Testis (tissue), 3 donors: Measurements from ENCODE around the gene SDCCAG8. TPM values are rescaled to one million over a fixed set of nuclear protein-coding genes. Genes with fewer than 3 reads are reported as not detected.

ENCODE experiments used
- DNase-seq: peaks from one replicate; pipeline ENCODE4 v3.0.0-alpha.2; 2019
- H3K27ac ChIP-seq, 2 donors: fragments of 200-600 bp; sonication (generic); one replicate each; pipeline ENCODE4 v1.5.1; 2019
- H3K27me3 ChIP-seq: fragments of 200-600 bp; sonication (generic); one replicate; pipeline ENCODE4 v1.5.1; 2019
- H3K36me3 ChIP-seq: fragments of 200-600 bp; sonication (generic); one replicate; pipeline ENCODE4 v1.5.1; 2017; ENCODE audit warnings: low read depth; ENCODE audit errors: missing control alignments
- H3K4me1 ChIP-seq: fragments of 200-600 bp; sonication (generic); one replicate; pipeline ENCODE4 v1.5.1; 2019
- H3K4me3 ChIP-seq, 2 donors: fragments of 200-600 bp; sonication (generic); one replicate each; pipeline ENCODE4 v1.5.1; 2017 to 2019
- H3K9me3 ChIP-seq: fragments of 200-600 bp; sonication (generic); one replicate; pipeline ENCODE4 v1.5.1; 2017
- POLR2A ChIP-seq: fragments of 450-650 bp; IDR thresholded peaks from one replicate; pipeline ENCODE4 v1.6.1; 2017; ENCODE audit warnings: antibody characterized with exemption, mild to moderate bottlenecking, moderate library complexity
- WGBS, 2 donors: methylation state at CpG; one replicate each; pipeline ENCODE4 v1.1.5; 2018; 5-methylcytosine and 5-hydroxymethylcytosine counted together
- intact Hi-C: fragments of 100-400 bp; cut with DNase I; formaldehyde crosslinking; loops from one replicate; pipeline ENCODE4 v1.15.1; 2023; ENCODE audit warnings: low total_unique reads
- polyA plus RNA-seq: library from polyadenylated mRNA; stranded (reverse); fragments of 350-450 nt; fragmentation: Illumina TruSeq; extraction: RNeasy Lipid Tissue Mini Kit (QIAGEN cat#74804); gene quantifications from one replicate; pipeline ENCODE4 v1.2.3, GENCODE V29; 2014; ENCODE audit warnings: low read depth, low replicate concordance; ENCODE audit not compliant: insufficient read depth
- total RNA-seq, 2 donors: library from RNA; depleted of rRNA; stranded (reverse); fragments of >200 nt; gene quantifications; one replicate each; pipeline ENCODE4 v1.2.3, GENCODE V29; 2016
- TF ChIP-seq, protein P1 (sequence below), 3 experiments: fragments of 450-650 bp in 2 of 3; fragments of 200-600 bp in 1 of 3; sonication (generic) in 1 of 3; IDR thresholded peaks; one replicate each; pipeline ENCODE4 v1.5.1; 2016 to 2019; ENCODE audit warnings: antibody characterized with exemption in 3 of 3, mild to moderate bottlenecking in 2 of 3, moderate library complexity in 1 of 3

The SDCCAG8 gene
- total and polyA plus RNA-seq, 3 donors from 2014 or later = 21.9 to 45.4 (median 40.6) TPM

DNA sequence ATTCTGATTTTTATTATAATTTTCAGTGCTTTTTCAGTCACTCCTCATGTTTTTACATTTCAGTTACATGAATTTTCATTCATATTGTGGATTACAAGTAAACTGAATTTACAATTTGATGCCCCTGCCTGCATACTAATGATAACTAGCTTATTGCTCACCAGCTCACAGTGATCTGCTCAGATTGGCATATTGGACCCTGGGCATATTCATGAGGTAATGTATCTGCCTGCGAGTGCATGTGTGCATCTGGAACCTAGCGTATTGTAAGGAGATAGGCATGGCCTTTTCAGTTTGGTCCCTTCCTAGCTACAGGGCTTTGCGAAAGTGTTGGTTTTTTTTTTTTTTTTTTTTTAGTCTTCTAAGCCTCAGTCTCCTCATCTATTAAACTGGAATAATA, 213.7 kb downstream of the SDCCAG8 start:
- TF ChIP-seq, protein P1, sequence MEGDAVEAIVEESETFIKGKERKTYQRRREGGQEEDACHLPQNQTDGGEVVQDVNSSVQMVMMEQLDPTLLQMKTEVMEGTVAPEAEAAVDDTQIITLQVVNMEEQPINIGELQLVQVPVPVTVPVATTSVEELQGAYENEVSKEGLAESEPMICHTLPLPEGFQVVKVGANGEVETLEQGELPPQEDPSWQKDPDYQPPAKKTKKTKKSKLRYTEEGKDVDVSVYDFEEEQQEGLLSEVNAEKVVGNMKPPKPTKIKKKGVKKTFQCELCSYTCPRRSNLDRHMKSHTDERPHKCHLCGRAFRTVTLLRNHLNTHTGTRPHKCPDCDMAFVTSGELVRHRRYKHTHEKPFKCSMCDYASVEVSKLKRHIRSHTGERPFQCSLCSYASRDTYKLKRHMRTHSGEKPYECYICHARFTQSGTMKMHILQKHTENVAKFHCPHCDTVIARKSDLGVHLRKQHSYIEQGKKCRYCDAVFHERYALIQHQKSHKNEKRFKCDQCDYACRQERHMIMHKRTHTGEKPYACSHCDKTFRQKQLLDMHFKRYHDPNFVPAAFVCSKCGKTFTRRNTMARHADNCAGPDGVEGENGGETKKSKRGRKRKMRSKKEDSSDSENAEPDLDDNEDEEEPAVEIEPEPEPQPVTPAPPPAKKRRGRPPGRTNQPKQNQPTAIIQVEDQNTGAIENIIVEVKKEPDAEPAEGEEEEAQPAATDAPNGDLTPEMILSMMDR (IDR thresholded peaks at IDR 0.05) = no peak
- TF ChIP-seq POLR2A = no peak
- 90 to 91% methylated on average over 3 of the region's 3 CpGs for WGBS, 2 donors

DNA sequence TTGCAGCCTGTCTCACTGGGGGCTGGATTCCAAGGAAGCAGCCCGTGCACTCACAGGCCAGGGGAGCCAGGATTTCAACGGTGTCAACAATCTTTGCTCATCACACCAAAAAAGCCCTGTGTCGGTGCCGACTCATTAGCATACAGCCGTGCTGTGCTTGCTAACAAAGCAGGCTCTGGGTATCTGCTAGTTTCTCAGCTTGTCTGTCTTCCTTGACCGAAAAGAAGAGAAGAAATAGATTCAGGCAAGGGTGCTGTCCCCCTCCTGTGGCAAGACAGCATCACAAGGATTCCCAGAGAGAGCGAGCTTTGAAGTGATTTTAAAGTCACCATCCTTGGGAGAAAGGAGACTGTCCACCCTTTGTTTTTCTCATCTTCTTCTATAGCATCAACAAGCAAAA, 214.7 kb downstream of the SDCCAG8 start:
- no peaks in the 10 kb centered on the region for H3K4me1 ChIP-seq
- intact Hi-C loops = no loop called here
- no peak for TF ChIP-seq POLR2A
- TF ChIP-seq, protein P1 (IDR thresholded peaks at IDR 0.05) = no peak
- 67 to 84% methylated on average over 7 of the region's 7 CpGs for WGBS, 2 donors
- no peak overlapping the region for H3K4me3 ChIP-seq
- H3K27me3 ChIP-seq = no peaks in the 10 kb centered on the region
- H3K36me3 ChIP-seq = no peaks in the 10 kb centered on the region
- DNase-seq = no peak
- H3K9me3 ChIP-seq = no peaks in the 10 kb centered on the region
- H3K27ac ChIP-seq = no peak overlapping the region

More for the DNA sequence above, 213.7 kb downstream of the SDCCAG8 start:
- H3K36me3 ChIP-seq = no peaks in the 10 kb centered on the region
- no peak overlapping the region for H3K4me3 ChIP-seq
- H3K27ac ChIP-seq = no peak overlapping the region
- H3K4me1 ChIP-seq = no peaks in the 10 kb centered on the region
- H3K9me3 ChIP-seq = no peaks in the 10 kb centered on the region
- H3K27me3 ChIP-seq = no peaks in the 10 kb centered on the region
- intact Hi-C loops = no loop called here
- no peak for DNase-seq

DNA sequence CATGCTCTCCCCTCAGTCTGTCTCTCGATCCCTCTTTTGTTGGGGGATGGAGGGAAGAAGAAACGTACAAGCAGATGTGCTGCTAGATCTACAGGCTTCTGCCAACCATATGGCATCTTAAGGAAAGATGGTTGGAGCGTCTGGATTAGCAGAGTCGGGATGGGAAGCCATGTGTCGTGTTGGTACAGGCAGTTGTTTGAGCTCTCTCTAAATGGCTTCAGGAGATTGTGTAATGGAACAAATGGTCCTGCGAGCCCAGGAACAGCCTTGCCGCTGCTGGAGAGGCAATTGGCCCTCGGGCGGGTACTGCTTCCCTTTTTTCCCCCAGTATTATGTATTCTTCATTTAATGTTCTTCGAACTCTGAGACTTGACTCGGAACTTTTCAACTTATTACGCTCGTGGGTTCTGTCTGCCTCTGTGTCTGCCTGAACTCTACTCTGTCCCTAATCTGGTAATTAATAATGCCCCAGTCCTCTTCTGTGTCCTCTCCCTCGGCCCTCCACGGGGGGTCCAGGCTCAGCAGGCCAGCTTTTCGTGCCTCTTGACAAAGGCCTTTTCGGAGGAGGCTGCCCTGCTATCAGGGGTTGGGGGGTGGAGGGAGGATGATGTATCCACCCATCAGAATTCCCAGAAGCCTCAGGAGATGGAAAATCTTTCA, 215.3 kb downstream of the SDCCAG8 start:
- Histone ChIP-seq H3K4me3 (no peak overlapping the region), H3K27ac (no peak overlapping the region), H3K27me3 (no peaks in the 10 kb centered on the region), H3K36me3 (no peaks in the 10 kb centered on the region), H3K9me3 (no peaks in the 10 kb centered on the region), H3K4me1 (no peaks in the 10 kb centered on the region)
- DNase-seq = no peak
- TF ChIP-seq, protein P1 (IDR thresholded peaks at IDR 0.05) = no peak
- TF ChIP-seq POLR2A = no peak
- WGBS, 2 donors = 89 to 91% methylated on average over 17 of the region's 17 CpGs
- intact Hi-C loops = no loop called here

GRCh38 chr1:243471754-243472745, 216.2 kb downstream of the SDCCAG8 start:
- WGBS, 2 donors = 73 to 77% methylated on average over 3 of the region's 3 CpGs
- H3K27ac ChIP-seq = no peak overlapping the region

More at GRCh38 chr1:243471754-243472745, 216.2 kb downstream of the SDCCAG8 start:
- DNase-seq = no peak
- Histone ChIP-seq H3K36me3 (no peaks in the 10 kb centered on the region), H3K9me3 (no peaks in the 10 kb centered on the region), H3K4me1 (no peaks in the 10 kb centered on the region), H3K27me3 (no peaks in the 10 kb centered on the region), H3K4me3 (no peak overlapping the region)
- intact Hi-C loops = no loop called here
- TF ChIP-seq, protein P1 (IDR thresholded peaks at IDR 0.05) = no peak
- no peak for TF ChIP-seq POLR2A
